IPS DF 4.7 (cell line): Measurements from ENCODE around the gene ZNF407.

Experiments used
- DNase-seq: peaks from one replicate; pipeline ENCODE4 v3.0.0-alpha.2; 2013; ENCODE audit warnings: low spot score; ENCODE audit errors: extremely low read depth

The ZNF407 gene

GRCh38 chr18:75045272-75045671 lies 447.6 kb downstream of the ZNF407 start:
- DNase-seq, result no peak

- no peak for DNase-seq
Measured at GRCh38 chr18:75047240-75047961, 449.7 kb downstream of the ZNF407 start.

- DNase-seq, result no peak
Measured at GRCh38 chr18:75048776-75049454, 451.2 kb downstream of the ZNF407 start.

GRCh38 chr18:75049455-75049789 lies 451.8 kb downstream of the ZNF407 start:
- no peak for DNase-seq

GRCh38 chr18:75051757-75052156 lies 454.1 kb downstream of the ZNF407 start:
- no peak for DNase-seq

GRCh38 chr18:75052475-75052874 lies 454.8 kb downstream of the ZNF407 start:
- no peak for DNase-seq

- no peak for DNase-seq
Measured at GRCh38 chr18:75053028-75053629, 455.5 kb downstream of the ZNF407 start.

GRCh38 chr18:75054046-75054445 lies 456.4 kb downstream of the ZNF407 start:
- no peak for DNase-seq

- no peak for DNase-seq
Measured at GRCh38 chr18:75054611-75055010, 456.9 kb downstream of the ZNF407 start.

GRCh38 chr18:75057169-75057960 lies 459.7 kb downstream of the ZNF407 start:
- no peak for DNase-seq

GRCh38 chr18:75060185-75060584 lies 462.5 kb downstream of the ZNF407 start:
- no peak for DNase-seq

- DNase-seq, result no peak
Measured at GRCh38 chr18:75062297-75062886, 464.7 kb downstream of the ZNF407 start.

- DNase-seq, result no peak
Measured at GRCh38 chr18:75063196-75063595, 465.5 kb downstream of the ZNF407 start.

- no peak for DNase-seq
Measured at GRCh38 chr18:75063615-75064512, 466.2 kb downstream of the ZNF407 start.

GRCh38 chr18:75064513-75064905 lies 466.8 kb downstream of the ZNF407 start:
- DNase-seq, result no peak

- DNase-seq, result no peak
Measured at GRCh38 chr18:75065251-75066000, 467.8 kb downstream of the ZNF407 start.

- no peak for DNase-seq
Measured at GRCh38 chr18:75066021-75066880, 468.6 kb downstream of the ZNF407 start.

GRCh38 chr18:75066936-75067335 lies 469.3 kb downstream of the ZNF407 start:
- no peak for DNase-seq
